ENCODE data around the gene XYLT1.

The XYLT1 gene

GRCh38 chr16:17413508-17413907 lies 57.3 kb downstream of the XYLT1 start:
- H3K9ac ChIP-seq (ENCODE audit: low read length), result no peak overlapping the region
- WGBS, result 88% methylated on average over 4 of the region's 4 CpGs

DNA sequence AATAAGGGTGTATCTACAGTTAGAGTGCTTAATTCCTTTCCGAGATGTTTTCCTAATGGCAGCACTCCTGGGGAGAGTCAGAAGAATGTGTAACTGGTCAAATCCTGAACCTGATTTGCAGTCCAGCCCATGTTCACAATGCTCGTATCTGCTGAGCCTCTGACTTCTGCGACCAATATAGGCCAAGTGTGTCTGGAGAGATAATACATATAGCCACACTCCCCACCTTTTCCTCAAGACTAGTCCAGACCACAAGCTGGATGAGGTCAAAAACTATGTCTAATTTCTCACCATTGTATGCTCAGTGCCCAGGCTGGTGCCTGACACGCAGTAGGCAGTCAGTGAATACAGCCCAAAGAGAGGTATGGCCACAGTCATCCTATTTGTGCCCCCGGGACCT lies 58.0 kb downstream of the XYLT1 start:
- H3K14ac ChIP-seq (ENCODE audit: low read length in 2 of 2), result no peak overlapping the region
- H3K4me3 ChIP-seq (ENCODE audit: insufficient read depth in 1 of 2, low read depth in 1 of 2, low read length in 2 of 2), result no peak overlapping the region
- H3K9me3 ChIP-seq (ENCODE audit: control insufficient read depth, low read length), result no peaks in the 10 kb centered on the region
- no peaks in the 10 kb centered on the region for H3K79me1 ChIP-seq (replicated peaks; ENCODE audit: low read length, poor library complexity, severe bottlenecking)
- peaks cover 0 to 7% of the 10 kb centered on the region in 2 experiments for H3K36me3 ChIP-seq (ENCODE audit: control insufficient read depth in 1 of 2, insufficient read depth in 2 of 2, low read depth in 1 of 2, low read length in 2 of 2)
- no peak overlapping the region for H2BK5ac ChIP-seq (ENCODE audit: low read depth, low read length, poor library complexity, severe bottlenecking)
- H2BK15ac ChIP-seq (ENCODE audit: low read depth, poor library complexity, severe bottlenecking), result no peak overlapping the region
- H3K18ac ChIP-seq (ENCODE audit: low read depth in 1 of 2, low read length in 2 of 2), result no peak overlapping the region
- H3K27me3 ChIP-seq (ENCODE audit: control insufficient read depth in 1 of 2, insufficient read depth in 1 of 2, low read length in 2 of 2), result no peaks in the 10 kb centered on the region
- no peak overlapping the region for H2BK120ac ChIP-seq (ENCODE audit: low read depth, low read length)
- H4K91ac ChIP-seq (ENCODE audit: low read length), result no peak overlapping the region
- no peak overlapping the region for H3K4me2 ChIP-seq (ENCODE audit: low read length, poor library complexity, severe bottlenecking)
- H2AFZ ChIP-seq (ENCODE audit: low read depth, low read length), result no peak overlapping the region
- H3K4me1 ChIP-seq (ENCODE audit: control insufficient read depth, insufficient read depth, low read depth, low read length), result no peaks in the 10 kb centered on the region
- WGBS, result 83% methylated on average over 5 of the region's 5 CpGs
- H2BK12ac ChIP-seq (ENCODE audit: low read length in 2 of 2), result no peak overlapping the region
- no peak for DNase-seq
- no peak overlapping the region for H3K4ac ChIP-seq (ENCODE audit: low read depth in 1 of 2, low read length in 2 of 2)
- no peak overlapping the region for H2AK5ac ChIP-seq (ENCODE audit: low read length, severe bottlenecking)
- H4K8ac ChIP-seq (ENCODE audit: low read length), result no peak overlapping the region
- H3K23ac ChIP-seq (ENCODE audit: low read length in 2 of 2), result no peak overlapping the region
- no peak overlapping the region for H3K27ac ChIP-seq (ENCODE audit: low read length, poor library complexity, severe bottlenecking)
- no peak overlapping the region for H3K9ac ChIP-seq (ENCODE audit: low read length)

More at GRCh38 chr16:17413508-17413907, 57.3 kb downstream of the XYLT1 start:
- Histone ChIP-seq H2BK12ac (ENCODE audit: low read length in 2 of 2) (no peak overlapping the region), H3K4ac (ENCODE audit: low read depth in 1 of 2, low read length in 2 of 2) (no peak overlapping the region), H4K8ac (ENCODE audit: low read length) (no peak overlapping the region), H3K79me1 (replicated peaks; ENCODE audit: low read length, poor library complexity, severe bottlenecking) (no peaks in the 10 kb centered on the region), H3K18ac (ENCODE audit: low read depth in 1 of 2, low read length in 2 of 2) (no peak overlapping the region), H3K27ac (ENCODE audit: low read length, poor library complexity, severe bottlenecking) (no peak overlapping the region), H3K14ac (ENCODE audit: low read length in 2 of 2) (no peak overlapping the region), H3K4me1 (ENCODE audit: control insufficient read depth, insufficient read depth, low read depth, low read length) (no peaks in the 10 kb centered on the region), H2BK15ac (ENCODE audit: low read depth, poor library complexity, severe bottlenecking) (no peak overlapping the region), H2AK5ac (ENCODE audit: low read length, severe bottlenecking) (no peak overlapping the region), H3K23ac (ENCODE audit: low read length in 2 of 2) (no peak overlapping the region), H2BK5ac (ENCODE audit: low read depth, low read length, poor library complexity, severe bottlenecking) (no peak overlapping the region), H3K9me3 (ENCODE audit: control insufficient read depth, low read length) (no peaks in the 10 kb centered on the region), H3K4me3 (ENCODE audit: insufficient read depth in 1 of 2, low read depth in 1 of 2, low read length in 2 of 2) (no peak overlapping the region), H3K36me3 (ENCODE audit: control insufficient read depth in 1 of 2, insufficient read depth in 2 of 2, low read depth in 1 of 2, low read length in 2 of 2) (peaks cover 0 to 9% of the 10 kb centered on the region in 2 experiments), H4K91ac (ENCODE audit: low read length) (no peak overlapping the region), H2AFZ (ENCODE audit: low read depth, low read length) (no peak overlapping the region), H3K27me3 (ENCODE audit: control insufficient read depth in 1 of 2, insufficient read depth in 1 of 2, low read length in 2 of 2) (no peaks in the 10 kb centered on the region), H3K4me2 (ENCODE audit: low read length, poor library complexity, severe bottlenecking) (no peak overlapping the region), H2BK120ac (ENCODE audit: low read depth, low read length) (no peak overlapping the region)
- no peak for DNase-seq

GRCh38 chr16:17412221-17412620 lies 58.5 kb downstream of the XYLT1 start:
- Histone ChIP-seq H2BK5ac (ENCODE audit: low read depth, low read length, poor library complexity, severe bottlenecking) (no peak overlapping the region), H3K27me3 (ENCODE audit: control insufficient read depth in 1 of 2, insufficient read depth in 1 of 2, low read length in 2 of 2) (no peaks in the 10 kb centered on the region), H3K4ac (ENCODE audit: low read depth in 1 of 2, low read length in 2 of 2) (no peak overlapping the region), H3K4me3 (ENCODE audit: insufficient read depth in 1 of 2, low read depth in 1 of 2, low read length in 2 of 2) (no peak overlapping the region), H3K4me1 (ENCODE audit: control insufficient read depth, insufficient read depth, low read depth, low read length) (no peaks in the 10 kb centered on the region), H3K4me2 (ENCODE audit: low read length, poor library complexity, severe bottlenecking) (no peak overlapping the region), H3K36me3 (ENCODE audit: control insufficient read depth in 1 of 2, insufficient read depth in 2 of 2, low read depth in 1 of 2, low read length in 2 of 2) (peaks cover 0 to 7% of the 10 kb centered on the region in 2 experiments), H3K79me1 (replicated peaks; ENCODE audit: low read length, poor library complexity, severe bottlenecking) (no peaks in the 10 kb centered on the region), H4K8ac (ENCODE audit: low read length) (no peak overlapping the region), H3K18ac (ENCODE audit: low read depth in 1 of 2, low read length in 2 of 2) (no peak overlapping the region), H2AFZ (ENCODE audit: low read depth, low read length) (no peak overlapping the region), H2BK12ac (ENCODE audit: low read length in 2 of 2) (no peak overlapping the region), H3K9ac (ENCODE audit: low read length) (no peak overlapping the region), H3K9me3 (ENCODE audit: control insufficient read depth, low read length) (no peaks in the 10 kb centered on the region), H3K23ac (ENCODE audit: low read length in 2 of 2) (no peak overlapping the region), H3K14ac (ENCODE audit: low read length in 2 of 2) (no peak overlapping the region), H2BK120ac (ENCODE audit: low read depth, low read length) (no peak overlapping the region), H3K27ac (ENCODE audit: low read length, poor library complexity, severe bottlenecking) (no peak overlapping the region), H4K91ac (ENCODE audit: low read length) (no peak overlapping the region), H2AK5ac (ENCODE audit: low read length, severe bottlenecking) (no peak overlapping the region), H2BK15ac (ENCODE audit: low read depth, poor library complexity, severe bottlenecking) (no peak overlapping the region)
- WGBS, result 56% methylated on average over 6 of the region's 7 CpGs
- no peak for DNase-seq

- Histone ChIP-seq H3K4me3 (ENCODE audit: insufficient read depth in 1 of 2, low read depth in 1 of 2, low read length in 2 of 2) (no peak overlapping the region), H4K91ac (ENCODE audit: low read length) (no peak overlapping the region), H3K4me1 (ENCODE audit: control insufficient read depth, insufficient read depth, low read depth, low read length) (no peaks in the 10 kb centered on the region), H3K36me3 (ENCODE audit: control insufficient read depth in 1 of 2, insufficient read depth in 2 of 2, low read depth in 1 of 2, low read length in 2 of 2) (peaks cover 0 to 7% of the 10 kb centered on the region in 2 experiments), H3K4me2 (ENCODE audit: low read length, poor library complexity, severe bottlenecking) (no peak overlapping the region), H2BK5ac (ENCODE audit: low read depth, low read length, poor library complexity, severe bottlenecking) (no peak overlapping the region), H3K14ac (ENCODE audit: low read length in 2 of 2) (no peak overlapping the region), H2BK12ac (ENCODE audit: low read length in 2 of 2) (no peak overlapping the region), H2AFZ (ENCODE audit: low read depth, low read length) (no peak overlapping the region), H3K9me3 (ENCODE audit: control insufficient read depth, low read length) (no peaks in the 10 kb centered on the region), H4K8ac (ENCODE audit: low read length) (no peak overlapping the region), H3K27me3 (ENCODE audit: control insufficient read depth in 1 of 2, insufficient read depth in 1 of 2, low read length in 2 of 2) (no peaks in the 10 kb centered on the region), H3K9ac (ENCODE audit: low read length) (no peak overlapping the region), H2BK15ac (ENCODE audit: low read depth, poor library complexity, severe bottlenecking) (no peak overlapping the region), H3K4ac (ENCODE audit: low read depth in 1 of 2, low read length in 2 of 2) (no peak overlapping the region), H2AK5ac (ENCODE audit: low read length, severe bottlenecking) (no peak overlapping the region), H2BK120ac (ENCODE audit: low read depth, low read length) (no peak overlapping the region), H3K23ac (ENCODE audit: low read length in 2 of 2) (no peak overlapping the region), H3K79me1 (replicated peaks; ENCODE audit: low read length, poor library complexity, severe bottlenecking) (no peaks in the 10 kb centered on the region), H3K18ac (ENCODE audit: low read depth in 1 of 2, low read length in 2 of 2) (no peak overlapping the region), H3K27ac (ENCODE audit: low read length, poor library complexity, severe bottlenecking) (no peak overlapping the region)
- no peak for DNase-seq
- 60% methylated on average over 1 of the region's 2 CpGs for WGBS
Measured at GRCh38 chr16:17411263-17411662, 59.5 kb downstream of the XYLT1 start.

All from mesenchymal stem cell (in vitro differentiated cells and primary cell).